K562 (cell line): Measurements from ENCODE around the gene SYNJ2. TPM values are rescaled to one million over a fixed set of nuclear protein-coding genes. Genes with fewer than 3 reads are reported as not detected.

Experiments used
- ATAC-seq: fragments of 200-7000 bp; cut with Tn5 transposase; 3 replicates; pipeline ENCODE4 v1.9.1; 2020; ENCODE audit warnings: moderate library complexity
- BruUV-seq: library from RNA; stranded (reverse); fragments of 400-500 nt; replicated peaks from 2 replicates; lab custom pipeline; 2021; lab: Mats Ljungman, UMichigan
- CTCF ChIA-PET: fragments of 300-600 bp; formaldehyde crosslinking; extraction: SDS; loops from one replicate; lab custom pipeline; 2021; ENCODE audit warnings: low intra/inter-chr PET ratio; lab: Yijun Ruan, JAX
- POLR2A ChIA-PET: fragments of 300-600, 350-650 bp; sonication (Branson Sonifier 250); formaldehyde crosslinking; extraction: SDS; loops from one replicate; lab custom pipeline; 2021; ENCODE audit warnings: antibody characterized with exemption, inconsistent platforms; lab: Yijun Ruan, JAX
- DNase-seq, 4 experiments: peaks; one replicate each; pipeline versions ENCODE4 v3.0.0 to v3.0.0-alpha.2; 2011 to 2018; ENCODE audit warnings: low spot score in 3 of 4, mixed read lengths in 3 of 4; ENCODE audit errors: extremely low read depth in 1 of 4
- FAIRE-seq: peaks from 2 replicates; lab custom pipeline; 2011; peaks lifted over from hg19 to GRCh38; lab: Jason Lieb, UNC
- H2AFZ ChIP-seq: 2 replicates; pipeline ENCODE4 v1.6.0; 2011; ENCODE audit warnings: low read depth, low read length, control low read depth, inconsistent platforms
- H3K27ac ChIP-seq: fragments of 200-600 bp; 3 replicates; pipeline ENCODE4 v1.8.0; 2011; ENCODE audit warnings: low read depth, mild to moderate bottlenecking, control low read depth, inconsistent platforms, low read length, moderate library complexity, mixed read lengths; ENCODE audit errors: extremely low read depth
- H3K27me3 ChIP-seq, 2 experiments: fragments of 300-600 bp in 1 of 2; 2 replicates in 1 of 2; 3 replicates in 1 of 2; pipeline versions ENCODE4 v1.6.0 to v1.8.0; 2011; ENCODE audit warnings: inconsistent platforms in 2 of 2, low read length in 2 of 2, mild to moderate bottlenecking in 1 of 2, mixed read lengths in 1 of 2, moderate library complexity in 1 of 2; ENCODE audit not compliant: control insufficient read depth in 2 of 2, insufficient read depth in 2 of 2
- H3K36me3 ChIP-seq: fragments of 300-600 bp; 3 replicates; pipeline ENCODE4 v1.8.0; 2011; ENCODE audit warnings: mild to moderate bottlenecking, low read length, inconsistent platforms; ENCODE audit not compliant: control insufficient read depth, insufficient read depth
- H3K4me1 ChIP-seq, 2 experiments: fragments of 200-600 bp in 1 of 2; replicated peaks in 1 of 2; 2 replicates in 1 of 2; 3 replicates in 1 of 2; pipeline versions ENCODE4 v1.5.1 to v1.8.0; 2011; ENCODE audit warnings: inconsistent platforms in 2 of 2, low read length in 2 of 2, mild to moderate bottlenecking in 1 of 2, mixed read lengths in 1 of 2, moderate library complexity in 1 of 2; ENCODE audit not compliant: control insufficient read depth in 2 of 2, insufficient read depth in 2 of 2
- H3K4me2 ChIP-seq: 2 replicates; pipeline ENCODE4 v1.6.1; 2011; ENCODE audit warnings: low read length, control low read depth, inconsistent platforms, mixed read lengths; ENCODE audit not compliant: insufficient read depth
- H3K4me3 ChIP-seq: fragments of 200-600 bp; sonication (generic), shearing (Covaris generic); 2 replicates; pipeline ENCODE4 v1.5.1; 2016; ENCODE audit warnings: control low read depth, inconsistent platforms
- H3K79me2 ChIP-seq: fragments of 200-600 bp; 3 replicates; pipeline ENCODE4 v1.8.0; 2011; ENCODE audit warnings: low read length, inconsistent platforms; ENCODE audit not compliant: control insufficient read depth, insufficient read depth
- H3K9ac ChIP-seq, 2 experiments: 2 replicates each; pipeline versions ENCODE4 v1.6.0 to v1.6.1; 2011; ENCODE audit warnings: low read depth in 2 of 2, low read length in 2 of 2, control low read depth in 1 of 2, inconsistent platforms in 1 of 2, mild to moderate bottlenecking in 1 of 2, mixed read lengths in 1 of 2; ENCODE audit not compliant: insufficient read depth in 1 of 2
- H3K9me1 ChIP-seq: one replicate; pipeline ENCODE4 v1.6.0; 2011; ENCODE audit warnings: inconsistent platforms, mild to moderate bottlenecking, low read length, moderate library complexity; ENCODE audit not compliant: control insufficient read depth, insufficient read depth
- H3K9me3 ChIP-seq: replicated peaks from 2 replicates; pipeline ENCODE4 v1.5.1; 2011; ENCODE audit warnings: low read depth, low read length, inconsistent platforms; ENCODE audit not compliant: control insufficient read depth, insufficient read depth
- H4K20me1 ChIP-seq: replicated peaks from 2 replicates; pipeline ENCODE4 v1.6.1; 2011; ENCODE audit warnings: low read length, inconsistent platforms, mixed read lengths; ENCODE audit not compliant: control insufficient read depth, insufficient read depth
- BRCA1 ChIP-seq, 2 experiments: fragments of 450-650 bp in 1 of 2; sonication (generic) in 1 of 2; formaldehyde crosslinking in 1 of 2; IDR thresholded peaks; 2 replicates each; pipeline versions ENCODE4 v1.5.0 to v1.6.1; 2017 to 2020; ENCODE audit warnings: mild to moderate bottlenecking in 1 of 2, missing genetic modification reagents in 1 of 2
- CTCF ChIP-seq, 3 experiments: IDR thresholded peaks in 2 of 3; conservative IDR thresholded peaks in 1 of 3; 2 replicates each; pipeline ENCODE4 v1.5.1; 2011 to 2012; ENCODE audit warnings: low read length in 3 of 3, mild to moderate bottlenecking in 3 of 3, control low read depth in 2 of 3, improper control_type of control experiment in 1 of 3, inconsistent platforms in 1 of 3, low read depth in 1 of 3, mixed read lengths in 1 of 3, moderate library complexity in 1 of 3; ENCODE audit not compliant: insufficient read depth in 2 of 3
- FOXA3 ChIP-seq, 2 experiments: fragments of 450-650 bp in 1 of 2; sonication (generic) in 1 of 2; formaldehyde crosslinking; IDR thresholded peaks in 1 of 2; conservative IDR thresholded peaks in 1 of 2; 2 replicates each; pipeline versions ENCODE4 v1.4.0 to v1.8.0; 2020 to 2022; ENCODE audit warnings: mild to moderate bottlenecking in 2 of 2, missing genetic modification reagents in 1 of 2
- HINFP ChIP-seq: fragments of 450-650 bp; conservative IDR thresholded peaks from 2 replicates; pipeline ENCODE4 v1.6.1; 2016; ENCODE audit warnings: missing genetic modification characterization, low read depth, mild to moderate bottlenecking, control low read depth, missing compliant biosample characterization
- PHF20 ChIP-seq: fragments of 450-650 bp; IDR thresholded peaks from 2 replicates; pipeline ENCODE4 v1.6.1; 2018; ENCODE audit not compliant: partially characterized antibody
- RAD21 ChIP-seq, 2 experiments: fragments of 250-450 bp in 1 of 2; fragments of 450-650 bp in 1 of 2; sonication (Bioruptor Pico) in 1 of 2; formaldehyde crosslinking in 1 of 2; IDR thresholded peaks in 1 of 2; conservative IDR thresholded peaks in 1 of 2; 2 replicates each; pipeline versions ENCODE4 v1.4.0 to v1.8.0; 2020 to 2022; ENCODE audit warnings: mild to moderate bottlenecking in 2 of 2, moderate library complexity in 1 of 2
- STAT5B ChIP-seq: fragments of 250-450 bp; sonication (Bioruptor Pico); IDR thresholded peaks from 2 replicates; pipeline ENCODE4 v1.8.0; 2021; ENCODE audit warnings: mild to moderate bottlenecking, inconsistent platforms
- SUPT5H ChIP-seq: fragments of 450-650 bp; IDR thresholded peaks from 2 replicates; pipeline ENCODE4 v1.6.1; 2016
- ZNF175 ChIP-seq: fragments of 200-800 bp; sonication (Bioruptor generic); IDR thresholded peaks from 2 replicates; pipeline ENCODE4 v1.6.1; 2016; ENCODE audit warnings: low read depth, mild to moderate bottlenecking, missing genetic modification characterization, missing compliant biosample characterization
- ZNF778 ChIP-seq: fragments of 450-650 bp; formaldehyde crosslinking; IDR thresholded peaks from 2 replicates; pipeline ENCODE4 v1.4.0; 2020; ENCODE audit warnings: mild to moderate bottlenecking, moderate library complexity
- WGBS: fragments of 100-300 bp; shearing (Covaris generic); methylation state at CpG from one replicate; pipeline ENCODE4 v1.1.6; 2016; ENCODE audit warnings: low coverage, mixed read lengths; ENCODE audit not compliant: insufficient coverage; ENCODE audit errors: missing lambda C conversion rate; 5-methylcytosine and 5-hydroxymethylcytosine counted together
- in situ Hi-C: fragments of 300-500 bp; cut with MboI; formaldehyde crosslinking; loops from 4 replicates; pipeline ENCODE4 v1.15.0; 2018; ENCODE audit warnings: inconsistent platforms, mixed read lengths
- intact Hi-C: fragments of 100-400 bp; cut with micrococcal nuclease; formaldehyde crosslinking; loops from 2 replicates; pipeline ENCODE4 v1.14.2; 2022
- polyA plus RNA-seq, 8 experiments: library from polyadenylated mRNA; depleted of rRNA in 4 of 8; stranded (reverse) in 5 of 8; unstranded in 3 of 8; fragments of >200 nt; fragmentation: Nextera tagmentation in 2 of 8; fragmentation: Illumina TruSeq in 1 of 8; extraction: Ambion mirVana in 2 of 8; extraction: Trizol in 1 of 8; gene quantifications; 2 replicates each; pipeline versions ENCODE4 v1.2.1 to v1.2.3, GENCODE V29; 2011 to 2014; ENCODE audit warnings: inconsistent platforms in 1 of 8, missing spikeins in 1 of 8
- total RNA-seq, 7 experiments: library from RNA; depleted of rRNA in 6 of 7; stranded (reverse); fragments of >200 nt in 6 of 7; fragmentation: Illumina TruSeq in 2 of 7; extraction: Trizol in 2 of 7; gene quantifications; 2 replicates each; pipeline versions ENCODE4 v1.2.1 to v1.2.3, GENCODE V29; 2011 to 2021; ENCODE audit warnings: low replicate concordance in 1 of 7

Gene SYNJ2
- total and polyA plus RNA-seq, 9 of the 15 experiments (the other 6 are each of a cell fraction or from before 2014, with no cell fraction given): 3.0 to 27.7 (median 17.8) TPM

GRCh38 chr6:158143700-158144099 is 162.0 kb downstream of the SYNJ2 start:
- H3K9me1 ChIP-seq: no peaks in the 10 kb centered on the region
- H3K9ac ChIP-seq: no peak overlapping the region
- FAIRE-seq (peak; percentile 74), ATAC-seq (peak; percentile 89), DNase-seq (peak; percentile 28 to 55 (median 48))
- no peaks in the 10 kb centered on the region for H4K20me1 ChIP-seq
- H2AFZ ChIP-seq: no peak overlapping the region
- H3K4me3 ChIP-seq: no peak overlapping the region
- H3K27ac ChIP-seq: no peak overlapping the region
- no TSS peak for BruUV-seq
- H3K4me2 ChIP-seq: no peak overlapping the region
- no peaks in the 10 kb centered on the region for H3K27me3 ChIP-seq
- H3K36me3 ChIP-seq: no peaks in the 10 kb centered on the region
- no peaks in the 10 kb centered on the region for H3K79me2 ChIP-seq
- intact Hi-C loops (loop anchor here (1.0 kb wide), 1 partner anchor 62 kb away; no protein-coding TSS in a partner anchor), in situ Hi-C loops (no loop called here)
- 0% methylated on average over 1 of the region's 1 CpG for WGBS
- H3K9me3 ChIP-seq: no peaks in the 10 kb centered on the region
- ChIA-PET POLR2A (interaction anchor here (0.7 to 2.1 kb wide), 3 partner anchors 10 to 18 kb away, joined by 3 to 8 read pairs (median 3); no protein-coding TSS in a partner anchor), CTCF (interaction anchor here (1.4 kb wide), 1 partner anchor 62 kb away, joined by 7 read pairs; no protein-coding TSS in a partner anchor)
- H3K4me1 ChIP-seq: no peaks in the 10 kb centered on the region
- TF ChIP-seq BRCA1 (IDR thresholded peaks at IDR 0.05) (no peak), BRCA1 (CRISPR knock-in tag; IDR thresholded peaks at IDR 0.05) (no peak), PHF20 (no peak), ZNF175 (CRISPR knock-in tag) (no peak), FOXA3 (CRISPR knock-in tag; conservative IDR thresholded peaks at IDR 0.05 in 1 of 2, IDR thresholded peaks at IDR 0.05 in 1 of 2) (0 out of 4 replicates have a peak, but pooled peaks of 1 of the 2 experiments have one; percentile 8), RAD21 (CRISPR knock-in tag; conservative IDR thresholded peaks at IDR 0.05 in 1 of 2, IDR thresholded peaks at IDR 0.05 in 1 of 2) (peak in 1 of 2 experiments; percentile 65; a peak in 3 of 4 replicates), STAT5B (CRISPR knock-in tag) (no peak), HINFP (tag) (no peak), ZNF778 (CRISPR knock-in tag) (no peak), CTCF (IDR thresholded peaks at IDR 0.05 in 2 of 3, conservative IDR thresholded peaks at IDR 0.05 in 1 of 3; ENCODE audit: insufficient read depth in 2 of 3, low read depth in 1 of 3, low read length in 3 of 3) (peak; percentile 67 to 70 (median 68)), SUPT5H (no peak)
